ENCODE results near the gene PHACTR3. TPM values are rescaled to one million over a fixed set of nuclear protein-coding genes. Genes with fewer than 3 reads are reported as not detected.

PHACTR3 gene
- total RNA-seq, 4 donors from 2014 or later: 5.4 to 15.9 (median 10.0) TPM

GRCh38 chr20:59662856-59663512 lies 58.6 kb downstream of the PHACTR3 start:
- no peak for DNase-seq (ENCODE audit: low spot score in 2 of 2)
- Histone ChIP-seq H3K27me3 (no peaks in the 10 kb centered on the region), H3K4me3 (no peak overlapping the region), H3K9me3 (peaks cover 0 to 24% (median 2%) of the 10 kb centered on the region in 4 donors), H3K4me1 (no peaks in the 10 kb centered on the region), H3K27ac (no peak overlapping the region), H3K36me3 (no peaks in the 10 kb centered on the region)
- 80 to 82% methylated on average over 13 to 14 of the region's 14 CpGs for WGBS, 2 donors
- TF ChIP-seq POLR2A (IDR thresholded peaks at IDR 0.05) (no peak), CTCF (IDR thresholded peaks at IDR 0.05) (no peak), EP300 (IDR thresholded peaks at IDR 0.05) (no peak)

GRCh38 chr20:59663513-59664060 lies 59.2 kb downstream of the PHACTR3 start:
- 77 to 81% methylated on average over 15 of the region's 15 CpGs for WGBS, 2 donors
- H3K36me3 ChIP-seq: no peaks in the 10 kb centered on the region
- no peaks in the 10 kb centered on the region for H3K27me3 ChIP-seq
- no peaks in the 10 kb centered on the region for H3K4me1 ChIP-seq
- H3K4me3 ChIP-seq: no peak overlapping the region
- TF ChIP-seq POLR2A (IDR thresholded peaks at IDR 0.05) (no peak), EP300 (IDR thresholded peaks at IDR 0.05) (no peak), CTCF (IDR thresholded peaks at IDR 0.05) (no peak)
- peaks cover 0 to 18% (median 0%) of the 10 kb centered on the region in 4 donors for H3K9me3 ChIP-seq
- H3K27ac ChIP-seq: no peak overlapping the region
- no peak for DNase-seq (ENCODE audit: low spot score in 2 of 2)

- TF ChIP-seq POLR2A (IDR thresholded peaks at IDR 0.05) (no peak), CTCF (IDR thresholded peaks at IDR 0.05) (no peak), EP300 (IDR thresholded peaks at IDR 0.05) (no peak)
- Histone ChIP-seq H3K9me3 (peaks cover 0 to 9% (median 0%) of the 10 kb centered on the region in 4 donors), H3K4me3 (no peak overlapping the region), H3K27ac (no peak overlapping the region), H3K36me3 (no peaks in the 10 kb centered on the region), H3K4me1 (no peaks in the 10 kb centered on the region), H3K27me3 (no peaks in the 10 kb centered on the region)
- 64 to 70% methylated on average over 11 of the region's 11 CpGs for WGBS, 2 donors
- DNase-seq (ENCODE audit: low spot score in 2 of 2): no peak
These were observed 60.1 kb downstream of the PHACTR3 start for GRCh38 chr20:59664421-59664941.

- 85 to 88% methylated on average over 8 of the region's 8 CpGs for WGBS, 2 donors
- Histone ChIP-seq H3K4me3 (no peak overlapping the region), H3K4me1 (no peaks in the 10 kb centered on the region), H3K27me3 (no peaks in the 10 kb centered on the region), H3K9me3 (no peaks in the 10 kb centered on the region), H3K36me3 (no peaks in the 10 kb centered on the region), H3K27ac (no peak overlapping the region)
- DNase-seq (ENCODE audit: low spot score in 2 of 2): no peak
- TF ChIP-seq POLR2A (IDR thresholded peaks at IDR 0.05): no peak
These were observed 61.6 kb downstream of the PHACTR3 start for GRCh38 chr20:59665656-59666555.

- Histone ChIP-seq H3K36me3 (no peaks in the 10 kb centered on the region), H3K27ac (no peak overlapping the region), H3K4me3 (no peak overlapping the region), H3K27me3 (no peaks in the 10 kb centered on the region), H3K9me3 (no peaks in the 10 kb centered on the region), H3K4me1 (no peaks in the 10 kb centered on the region)
- TF ChIP-seq EP300 (IDR thresholded peaks at IDR 0.05): no peak
- no peak for TF ChIP-seq CTCF (IDR thresholded peaks at IDR 0.05)
- no peak for TF ChIP-seq POLR2A (IDR thresholded peaks at IDR 0.05)
- no peak for DNase-seq (ENCODE audit: low spot score in 2 of 2)
- WGBS, 2 donors: 77 to 82% methylated on average over 7 of the region's 7 CpGs
These were observed 62.2 kb downstream of the PHACTR3 start for GRCh38 chr20:59666586-59666985.

Measured in tibial nerve (tissue), 4 donors.